Peyer's patch (tissue), 4 donors: Measurements from ENCODE around the gene STEAP3. TPM values are rescaled to one million over a fixed set of nuclear protein-coding genes. Genes with fewer than 3 reads are reported as not detected.

Experiments
- DNase-seq, 3 donors: peaks; one replicate each; pipeline ENCODE4 v3.0.0-alpha.2; 2017 to 2019
- H3K27ac ChIP-seq, 4 donors: fragments of 200-600 bp; sonication (generic); one replicate each; pipeline ENCODE4 v1.5.1; 2016 to 2019
- H3K27me3 ChIP-seq, 2 donors: fragments of 200-600 bp; sonication (generic); one replicate each; pipeline ENCODE4 v1.5.1; 2019
- H3K36me3 ChIP-seq, 3 donors: fragments of 200-600 bp; sonication (generic); one replicate each; pipeline ENCODE4 v1.5.1; 2016 to 2019
- H3K4me1 ChIP-seq, 4 donors: fragments of 200-600 bp; sonication (generic); one replicate each; pipeline ENCODE4 v1.5.1; 2016 to 2019
- H3K4me3 ChIP-seq, 4 donors: fragments of 200-600 bp; sonication (generic); 1 replicate in 3 of 4; 2 replicates in 1 of 4; pipeline ENCODE4 v1.5.1; 2016 to 2019; ENCODE audit warnings: mild to moderate bottlenecking in 1 of 4
- H3K9me3 ChIP-seq, 4 donors: fragments of 200-600 bp; sonication (generic); one replicate each; pipeline ENCODE4 v1.5.1; 2016 to 2019; ENCODE audit warnings: mild to moderate bottlenecking in 1 of 4
- CTCF ChIP-seq, 6 experiments: fragments of 450-650 bp in 4 of 6; fragments of 200-600 bp in 2 of 6; sonication (generic) in 1 of 6; IDR thresholded peaks; one replicate each; pipeline ENCODE4 v1.5.1; 2017 to 2019; ENCODE audit warnings: antibody characterized with exemption in 6 of 6, mild to moderate bottlenecking in 3 of 6, moderate library complexity in 1 of 6
- POLR2A ChIP-seq, 2 donors: fragments of 450-650 bp; IDR thresholded peaks; one replicate each; pipeline ENCODE4 v1.5.1; 2017; ENCODE audit warnings: antibody characterized with exemption in 2 of 2, mild to moderate bottlenecking in 2 of 2, moderate library complexity in 2 of 2
- total RNA-seq, 4 donors: library from RNA; depleted of rRNA; stranded (reverse); fragments of >200 nt; gene quantifications; one replicate each; pipeline ENCODE4 v1.1.0, GENCODE V29; 2016

The STEAP3 gene
- total RNA-seq, 4 donors from 2014 or later: 13.2 to 31.2 (median 20.5) TPM

GRCh38 chr2:119290859-119291587 lies 67.4 kb downstream of the STEAP3 start:
- no peaks in the 10 kb centered on the region for H3K4me1 ChIP-seq
- no peak overlapping the region for H3K27ac ChIP-seq
- H3K9me3 ChIP-seq: no peaks in the 10 kb centered on the region
- no peaks in the 10 kb centered on the region for H3K27me3 ChIP-seq
- H3K4me3 ChIP-seq: no peak overlapping the region
- peak; percentile 66 to 91 (median 68) for DNase-seq
- H3K36me3 ChIP-seq: no peaks in the 10 kb centered on the region
- TF ChIP-seq POLR2A (IDR thresholded peaks at IDR 0.05): no peak
- peak in 5 of 6 experiments; percentile 25 to 75 (median 64) for TF ChIP-seq CTCF (IDR thresholded peaks at IDR 0.05)

- no peak for DNase-seq
- H3K4me3 ChIP-seq: no peak overlapping the region
- H3K27me3 ChIP-seq: no peaks in the 10 kb centered on the region
- H3K4me1 ChIP-seq: no peaks in the 10 kb centered on the region
- TF ChIP-seq CTCF (IDR thresholded peaks at IDR 0.05): no peak
- no peak for TF ChIP-seq POLR2A (IDR thresholded peaks at IDR 0.05)
- no peak overlapping the region for H3K27ac ChIP-seq
- H3K36me3 ChIP-seq: no peaks in the 10 kb centered on the region
- no peaks in the 10 kb centered on the region for H3K9me3 ChIP-seq
These were observed 68.0 kb downstream of the STEAP3 start for GRCh38 chr2:119291588-119292167.

- Histone ChIP-seq H3K9me3 (no peaks in the 10 kb centered on the region), H3K27ac (no peak overlapping the region), H3K4me3 (no peak overlapping the region), H3K27me3 (no peaks in the 10 kb centered on the region), H3K4me1 (no peaks in the 10 kb centered on the region), H3K36me3 (no peaks in the 10 kb centered on the region)
- no peak for DNase-seq
- TF ChIP-seq POLR2A (IDR thresholded peaks at IDR 0.05) (no peak), CTCF (IDR thresholded peaks at IDR 0.05) (no peak)
These were observed 68.6 kb downstream of the STEAP3 start for GRCh38 chr2:119292226-119292625.

- TF ChIP-seq CTCF (IDR thresholded peaks at IDR 0.05) (no peak), POLR2A (IDR thresholded peaks at IDR 0.05) (no peak)
- H3K27ac ChIP-seq: no peak overlapping the region
- H3K36me3 ChIP-seq: no peaks in the 10 kb centered on the region
- no peak overlapping the region for H3K4me3 ChIP-seq
- no peaks in the 10 kb centered on the region for H3K9me3 ChIP-seq
- H3K4me1 ChIP-seq: no peaks in the 10 kb centered on the region
- H3K27me3 ChIP-seq: no peaks in the 10 kb centered on the region
- no peak for DNase-seq
These were observed 69.6 kb downstream of the STEAP3 start for GRCh38 chr2:119293254-119293653.

- Histone ChIP-seq H3K4me1 (no peaks in the 10 kb centered on the region), H3K36me3 (no peaks in the 10 kb centered on the region), H3K9me3 (no peaks in the 10 kb centered on the region), H3K27ac (no peak overlapping the region), H3K4me3 (no peak overlapping the region), H3K27me3 (no peaks in the 10 kb centered on the region)
- TF ChIP-seq POLR2A (IDR thresholded peaks at IDR 0.05) (no peak), CTCF (IDR thresholded peaks at IDR 0.05) (no peak)
- no peak for DNase-seq
These were observed 70.3 kb downstream of the STEAP3 start for GRCh38 chr2:119293900-119294299.
